ACC112 (cell line): ENCODE results near the gene DLGAP4.

Experiments
- H2AFZ ChIP-seq: fragments of 200-600 bp; sonication (generic); one replicate; pipeline ENCODE4 v1.6.0; 2017; ENCODE audit warnings: antibody characterized with exemption, low read length; ENCODE audit not compliant: unreplicated experiment
- H3K27ac ChIP-seq: fragments of 200-600 bp; sonication (generic); 2 replicates; pipeline ENCODE4 v1.5.1; 2014; ENCODE audit warnings: low read depth, mild to moderate bottlenecking, antibody characterized with exemption, low read length, moderate library complexity
- H3K27me3 ChIP-seq: fragments of 200-600 bp; sonication (generic); 2 replicates; pipeline ENCODE4 v1.6.1; 2014; ENCODE audit warnings: mild to moderate bottlenecking, antibody characterized with exemption, low read length, moderate library complexity, mixed read lengths; ENCODE audit not compliant: insufficient read depth
- H3K36me3 ChIP-seq: fragments of 200-600 bp; sonication (generic); 2 replicates; pipeline ENCODE4 v1.6.1; 2016; ENCODE audit warnings: mild to moderate bottlenecking, antibody characterized with exemption, low read length, moderate library complexity, mixed read lengths; ENCODE audit not compliant: insufficient read depth
- H3K4me1 ChIP-seq: fragments of 200-600 bp; sonication (generic); one replicate; pipeline ENCODE4 v1.6.1; 2016; ENCODE audit warnings: low read length, mixed read lengths; ENCODE audit not compliant: insufficient read depth, unreplicated experiment, control insufficient read depth
- H3K4me3 ChIP-seq: fragments of 200-600 bp; sonication (generic); 2 replicates; pipeline ENCODE4 v1.5.1; 2014; ENCODE audit warnings: mild to moderate bottlenecking, low read depth, low read length
- H3K79me2 ChIP-seq: fragments of 200-600 bp; sonication (generic); one replicate; pipeline ENCODE4 v1.6.0; 2016; ENCODE audit warnings: low read length; ENCODE audit not compliant: control insufficient read depth, unreplicated experiment, insufficient read depth

DLGAP4 gene, protein sequence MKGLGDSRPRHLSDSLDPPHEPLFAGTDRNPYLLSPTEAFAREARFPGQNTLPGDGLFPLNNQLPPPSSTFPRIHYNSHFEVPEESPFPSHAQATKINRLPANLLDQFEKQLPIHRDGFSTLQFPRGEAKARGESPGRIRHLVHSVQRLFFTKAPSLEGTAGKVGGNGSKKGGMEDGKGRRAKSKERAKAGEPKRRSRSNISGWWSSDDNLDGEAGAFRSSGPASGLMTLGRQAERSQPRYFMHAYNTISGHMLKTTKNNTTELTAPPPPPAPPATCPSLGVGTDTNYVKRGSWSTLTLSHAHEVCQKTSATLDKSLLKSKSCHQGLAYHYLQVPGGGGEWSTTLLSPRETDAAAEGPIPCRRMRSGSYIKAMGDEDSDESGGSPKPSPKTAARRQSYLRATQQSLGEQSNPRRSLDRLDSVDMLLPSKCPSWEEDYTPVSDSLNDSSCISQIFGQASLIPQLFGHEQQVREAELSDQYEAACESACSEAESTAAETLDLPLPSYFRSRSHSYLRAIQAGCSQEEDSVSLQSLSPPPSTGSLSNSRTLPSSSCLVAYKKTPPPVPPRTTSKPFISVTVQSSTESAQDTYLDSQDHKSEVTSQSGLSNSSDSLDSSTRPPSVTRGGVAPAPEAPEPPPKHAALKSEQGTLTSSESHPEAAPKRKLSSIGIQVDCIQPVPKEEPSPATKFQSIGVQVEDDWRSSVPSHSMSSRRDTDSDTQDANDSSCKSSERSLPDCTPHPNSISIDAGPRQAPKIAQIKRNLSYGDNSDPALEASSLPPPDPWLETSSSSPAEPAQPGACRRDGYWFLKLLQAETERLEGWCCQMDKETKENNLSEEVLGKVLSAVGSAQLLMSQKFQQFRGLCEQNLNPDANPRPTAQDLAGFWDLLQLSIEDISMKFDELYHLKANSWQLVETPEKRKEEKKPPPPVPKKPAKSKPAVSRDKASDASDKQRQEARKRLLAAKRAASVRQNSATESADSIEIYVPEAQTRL

DNA sequence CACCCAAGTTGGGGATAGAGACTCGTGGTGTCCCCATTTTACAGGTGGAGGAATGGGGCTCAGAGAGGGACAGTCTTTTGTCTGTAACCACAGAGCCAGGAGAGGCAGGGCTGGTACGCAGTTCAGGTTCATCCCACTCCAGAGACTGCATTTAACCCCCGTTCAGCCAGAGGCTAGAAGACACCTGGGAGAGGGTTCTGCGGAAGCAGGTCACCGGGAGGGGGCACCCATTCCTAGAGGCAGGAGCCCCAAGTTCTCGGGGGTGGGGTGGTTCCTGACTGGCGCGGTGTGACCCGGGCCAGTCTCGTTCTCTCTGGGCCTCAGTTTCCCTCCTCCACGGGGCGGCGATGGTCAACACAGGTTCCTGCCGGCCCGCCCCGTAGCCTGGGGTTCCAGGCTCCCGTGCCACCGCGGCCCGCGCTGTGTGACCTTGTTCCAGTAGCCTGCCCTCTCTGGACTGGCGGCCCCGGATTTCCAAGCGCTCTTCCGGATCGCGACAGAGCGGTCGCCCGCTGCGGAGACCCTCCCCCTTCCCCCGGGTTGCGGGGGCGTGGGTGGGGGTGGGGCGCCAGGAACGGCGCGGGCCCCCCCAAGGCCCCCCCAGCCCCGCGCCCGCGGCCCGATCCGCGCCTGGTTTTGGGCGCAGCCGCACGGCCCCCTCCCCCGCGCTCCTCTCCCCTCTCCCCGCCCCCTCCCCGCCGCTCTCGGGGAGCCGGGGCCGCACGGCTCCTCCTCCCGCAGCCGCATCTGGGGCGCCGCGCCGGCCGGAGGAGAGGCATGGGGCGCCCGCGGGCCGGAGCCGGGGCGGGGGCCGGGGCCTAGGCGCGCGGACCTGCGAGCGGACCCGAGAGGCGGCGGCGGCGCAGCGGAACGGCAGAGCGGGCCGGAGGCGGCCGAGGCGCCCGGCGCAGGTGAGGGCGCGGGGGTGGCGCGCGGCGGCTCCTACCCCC, at the start of gene DLGAP4:
DLGAP4 (plus strand) TSS at position 738 of the 950 bp plus-strand sequence. CDS start 125,379 bp downstream, outside the sequence.
- H3K79me2 ChIP-seq, result no peaks in the 10 kb centered on the region
- no peaks in the 10 kb centered on the region for H3K4me1 ChIP-seq
- no peaks in the 10 kb centered on the region for H3K36me3 ChIP-seq
- H3K27ac ChIP-seq, result no peak within 1 kb of the TSS
- peaks cover 97% of the 10 kb centered on the region for H3K27me3 ChIP-seq
- no peak within 1 kb of the TSS for H2AFZ ChIP-seq
- H3K4me3 ChIP-seq, result no peak within 1 kb of the TSS

DNA sequence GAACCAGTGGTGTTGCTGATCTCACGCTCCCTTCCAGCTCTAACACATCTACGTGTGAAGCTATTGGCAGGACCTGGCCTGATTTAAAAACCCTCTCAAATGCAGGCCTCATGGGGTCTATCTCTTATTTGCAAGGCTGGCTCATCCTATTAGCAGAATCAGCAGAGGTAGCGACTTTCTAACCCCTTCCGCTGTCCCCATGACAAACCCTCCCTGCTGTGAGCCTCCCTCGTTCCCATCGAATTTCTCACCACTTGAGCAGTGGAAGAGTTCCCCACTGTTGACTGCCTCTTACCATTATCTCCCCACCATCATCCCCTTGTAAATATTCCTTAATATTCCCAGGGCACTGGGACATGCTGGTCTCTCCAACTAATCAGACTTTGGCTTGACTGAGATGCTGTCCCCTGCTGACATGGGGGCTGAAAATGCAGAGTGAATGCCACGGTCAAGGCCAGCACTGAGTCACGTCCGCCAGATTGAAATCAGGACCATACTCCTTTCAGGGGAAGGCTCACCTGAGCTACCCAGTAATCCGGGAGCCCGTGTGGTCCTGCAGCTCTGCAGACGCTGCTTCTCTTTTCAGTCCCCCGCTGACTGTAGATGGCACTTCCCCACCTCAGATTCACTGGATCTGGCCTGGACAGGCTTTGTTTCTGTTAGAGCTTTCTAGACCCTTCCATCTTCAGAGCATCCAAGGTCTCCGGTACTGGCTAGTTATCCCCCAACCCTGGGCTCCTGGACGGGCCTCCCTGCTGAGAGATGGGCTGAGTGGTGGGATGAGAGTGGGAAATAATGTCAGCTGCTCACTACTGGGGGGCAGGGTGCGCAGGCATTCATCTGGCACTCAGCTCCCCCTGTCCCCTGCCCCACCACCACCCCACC, 46.7 kb upstream of the DLGAP4 start:
- Histone ChIP-seq H3K36me3 (no peaks in the 10 kb centered on the region), H3K27me3 (no peaks in the 10 kb centered on the region), H3K4me1 (no peaks in the 10 kb centered on the region), H2AFZ (no peak overlapping the region), H3K27ac (no peak overlapping the region), H3K79me2 (no peaks in the 10 kb centered on the region), H3K4me3 (no peak overlapping the region)

DNA sequence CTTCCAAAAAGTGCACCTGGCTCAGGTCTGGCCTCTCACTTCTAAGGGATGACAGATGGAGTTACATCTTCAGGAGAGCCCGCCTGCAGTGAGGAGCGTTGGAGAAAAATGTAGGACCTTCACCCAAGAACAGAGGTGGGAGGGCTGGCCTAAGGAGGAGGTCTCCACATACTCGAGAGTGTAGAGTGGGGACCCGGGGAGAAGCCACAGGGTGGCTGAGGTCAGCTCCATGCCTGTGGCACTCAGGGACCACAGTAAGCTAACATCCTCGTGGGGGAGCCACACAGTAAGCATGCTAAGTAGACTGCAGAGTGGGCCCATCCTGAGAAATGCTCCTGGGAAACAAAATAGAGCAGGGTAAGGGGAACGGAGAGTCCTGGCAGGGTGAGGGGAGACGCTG, 45.8 kb upstream of the DLGAP4 start:
- Histone ChIP-seq H2AFZ (no peak overlapping the region), H3K27ac (no peak overlapping the region), H3K27me3 (no peaks in the 10 kb centered on the region), H3K79me2 (no peaks in the 10 kb centered on the region), H3K4me1 (no peaks in the 10 kb centered on the region), H3K36me3 (no peaks in the 10 kb centered on the region), H3K4me3 (no peak overlapping the region)

DNA sequence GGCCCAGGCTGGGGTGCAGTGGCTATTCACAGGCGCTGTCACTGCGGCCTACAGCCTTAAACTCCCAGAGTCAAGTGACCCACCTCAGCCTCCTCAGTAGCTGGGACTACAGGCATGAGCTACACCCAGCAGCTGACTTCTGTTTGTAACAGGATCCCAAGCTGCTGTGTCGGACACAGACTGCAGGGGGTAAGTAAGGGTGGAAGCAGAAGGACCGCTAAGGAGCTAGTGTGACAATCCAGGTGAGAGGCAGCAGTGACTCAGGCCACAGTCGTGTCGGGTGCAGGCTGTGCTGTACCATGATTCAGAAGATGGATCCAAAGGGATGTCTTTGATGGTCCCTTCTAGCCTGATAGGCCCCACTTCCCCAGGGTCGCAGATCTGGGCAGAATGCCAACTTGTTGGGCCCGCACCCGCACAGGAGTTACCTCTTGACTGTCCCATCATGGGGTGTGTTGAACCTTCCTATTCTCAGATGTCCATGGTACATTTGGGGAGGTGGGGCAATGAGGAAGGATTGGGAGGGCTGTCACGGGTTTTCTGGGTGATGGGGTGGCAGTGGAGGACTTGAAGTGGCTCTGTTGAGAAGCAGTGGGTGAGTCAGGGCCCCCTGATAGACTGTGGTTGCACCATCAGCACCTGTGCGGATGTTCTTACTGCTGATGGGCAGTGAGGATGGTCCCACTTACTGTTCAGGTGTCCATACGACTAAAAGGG, 44.6 kb upstream of the DLGAP4 start:
- Histone ChIP-seq H2AFZ (no peak overlapping the region), H3K36me3 (no peaks in the 10 kb centered on the region), H3K4me1 (no peaks in the 10 kb centered on the region), H3K79me2 (no peaks in the 10 kb centered on the region), H3K4me3 (no peak overlapping the region), H3K27ac (no peak overlapping the region), H3K27me3 (no peaks in the 10 kb centered on the region)

DNA sequence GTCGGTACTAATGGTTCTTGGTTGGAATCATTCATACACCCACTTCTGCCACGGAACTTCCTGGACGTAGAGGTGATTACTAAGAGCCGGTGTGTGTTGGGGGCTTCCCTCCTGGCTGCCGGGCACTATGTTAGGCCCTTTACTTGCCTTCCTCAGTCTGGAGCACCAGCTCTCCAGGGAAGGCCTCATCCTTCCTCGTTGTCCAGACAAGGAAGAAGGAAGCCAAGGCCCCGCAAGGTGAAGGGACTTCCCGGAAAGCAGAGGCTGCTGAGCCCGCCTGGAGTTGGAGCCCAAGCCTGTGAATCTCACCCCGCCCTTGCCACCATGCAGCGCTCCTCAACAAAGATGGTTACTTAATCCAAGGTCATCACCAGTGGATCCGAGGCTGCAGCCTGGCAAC, 43.7 kb upstream of the DLGAP4 start:
- no peak overlapping the region for H2AFZ ChIP-seq
- no peaks in the 10 kb centered on the region for H3K4me1 ChIP-seq
- no peaks in the 10 kb centered on the region for H3K79me2 ChIP-seq
- H3K4me3 ChIP-seq, result no peak overlapping the region
- no peaks in the 10 kb centered on the region for H3K27me3 ChIP-seq
- H3K27ac ChIP-seq, result no peak overlapping the region
- H3K36me3 ChIP-seq, result no peaks in the 10 kb centered on the region

DNA sequence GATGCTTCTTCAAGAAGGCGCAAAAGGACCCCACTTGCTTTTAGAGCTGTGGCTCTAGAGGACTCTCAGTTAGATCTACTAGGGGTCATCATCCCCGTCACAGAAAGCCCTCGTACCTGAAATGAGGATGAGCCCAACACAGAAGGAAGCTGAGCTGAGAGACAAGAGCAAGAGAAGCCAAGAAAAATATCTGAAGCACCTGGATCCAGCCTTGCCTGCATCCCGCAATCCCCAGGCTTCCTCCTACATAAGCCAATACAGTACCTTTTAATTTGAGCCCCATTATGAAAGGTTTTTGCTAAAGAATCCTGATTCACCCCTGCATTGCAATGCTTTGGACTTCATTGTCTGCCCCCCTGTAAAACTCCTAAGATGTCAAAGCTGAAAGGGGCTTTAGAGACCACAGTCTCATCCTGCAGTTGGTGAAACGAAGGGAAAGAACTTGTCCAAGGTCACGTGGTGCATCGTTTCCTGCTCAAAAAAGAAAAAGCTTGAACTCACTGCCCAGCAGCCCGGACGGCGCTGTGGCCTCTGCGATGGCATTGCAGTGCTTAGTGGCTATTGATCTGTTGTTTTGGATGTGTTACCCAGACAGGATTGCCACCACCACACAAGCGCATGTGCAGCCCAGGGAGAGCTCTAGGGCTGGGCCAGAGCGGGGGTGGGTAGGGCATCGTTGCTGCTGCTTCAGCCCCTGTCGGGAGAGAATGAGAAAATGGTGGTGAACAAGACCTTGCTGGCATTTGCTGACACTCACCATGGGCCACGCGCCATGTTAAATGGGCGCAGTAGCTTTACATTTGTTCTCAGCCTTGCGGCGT, 41.5 kb upstream of the DLGAP4 start:
- Histone ChIP-seq H3K27me3 (no peaks in the 10 kb centered on the region), H3K36me3 (no peaks in the 10 kb centered on the region), H2AFZ (no peak overlapping the region), H3K4me1 (no peaks in the 10 kb centered on the region), H3K27ac (no peak overlapping the region), H3K4me3 (no peak overlapping the region), H3K79me2 (no peaks in the 10 kb centered on the region)

DNA sequence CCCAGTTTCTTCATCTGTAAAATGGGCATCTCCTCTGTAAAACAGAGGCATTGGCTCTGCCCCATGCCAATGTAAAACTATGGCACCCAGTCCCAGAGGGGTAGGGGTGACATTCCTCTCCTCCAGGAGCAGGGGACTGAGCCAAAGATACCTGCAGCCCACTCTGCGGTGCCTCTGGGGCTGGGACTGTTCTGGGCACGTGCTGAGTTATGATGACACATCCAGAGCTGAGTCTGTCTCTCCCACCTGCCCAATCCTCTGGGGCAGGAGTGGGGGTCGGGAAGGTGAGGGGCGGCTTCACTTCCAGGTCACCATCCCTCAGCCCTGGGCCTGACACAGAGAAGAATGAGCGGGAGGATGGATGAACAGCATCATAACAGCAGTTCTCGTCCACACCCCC, 40.0 kb upstream of the DLGAP4 start:
- Histone ChIP-seq H3K79me2 (no peaks in the 10 kb centered on the region), H2AFZ (no peak overlapping the region), H3K36me3 (no peaks in the 10 kb centered on the region), H3K4me3 (no peak overlapping the region), H3K4me1 (no peaks in the 10 kb centered on the region), H3K27ac (no peak overlapping the region), H3K27me3 (no peaks in the 10 kb centered on the region)

DNA sequence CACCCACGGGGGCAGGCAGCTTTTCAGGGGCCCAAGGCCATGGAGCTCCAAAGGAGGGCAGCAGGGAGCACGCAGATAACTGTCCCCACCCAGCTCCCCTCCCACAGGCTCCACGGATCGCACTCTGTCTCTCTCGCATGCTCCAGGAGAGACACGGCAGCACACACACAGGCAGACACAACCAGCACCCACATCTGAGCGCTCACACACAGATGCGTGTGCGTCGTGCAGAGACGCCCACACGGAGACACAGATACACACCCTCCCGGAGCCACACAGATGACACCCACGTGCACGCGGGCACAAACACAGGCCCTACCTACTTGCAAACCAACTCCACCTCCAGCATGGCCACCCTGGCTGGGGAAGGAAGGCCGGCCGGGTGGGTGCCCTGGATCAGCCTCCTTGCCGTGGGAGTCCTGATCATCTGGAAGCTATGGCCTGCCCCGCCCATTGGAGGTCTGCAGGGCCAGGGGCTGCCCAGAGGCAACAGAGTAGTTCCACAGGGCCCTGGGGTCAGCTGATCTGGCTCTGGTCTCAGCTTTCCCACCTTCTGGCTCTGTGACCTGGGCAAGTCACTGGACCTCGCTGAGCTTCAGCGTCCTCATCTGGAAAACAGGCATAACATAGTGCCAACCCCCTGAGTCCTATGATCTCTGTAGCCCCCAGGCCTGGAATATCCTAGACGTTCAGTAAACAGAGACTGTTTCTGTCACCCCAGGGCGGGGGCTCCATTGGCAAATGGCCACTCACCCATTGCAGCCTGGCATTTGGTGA, 38.3 kb upstream of the DLGAP4 start:
- H3K4me1 ChIP-seq, result no peaks in the 10 kb centered on the region
- H3K27me3 ChIP-seq, result no peaks in the 10 kb centered on the region
- H3K79me2 ChIP-seq, result no peaks in the 10 kb centered on the region
- H3K4me3 ChIP-seq, result no peak overlapping the region
- no peak overlapping the region for H3K27ac ChIP-seq
- no peaks in the 10 kb centered on the region for H3K36me3 ChIP-seq
- H2AFZ ChIP-seq, result no peak overlapping the region
